Common myeloid progenitor, CD34-positive (primary cell): Measurements from ENCODE around the gene CD5L. TPM values are rescaled to one million over a fixed set of nuclear protein-coding genes. Genes with fewer than 3 reads are reported as not detected.

Experiments used
- CTCF ChIA-PET: fragments of 350-600 bp; sonication (Branson Sonifier 250); formaldehyde crosslinking; loops from one replicate; lab custom pipeline; 2021; ENCODE audit warnings: antibody characterized with exemption; lab: Charles Lee
- POLR2A ChIA-PET: fragments of 350-600 bp; sonication (Branson Sonifier 250); formaldehyde crosslinking; loops from one replicate; lab custom pipeline; 2021; ENCODE audit warnings: antibody characterized with exemption; lab: Charles Lee
- DNase-seq, 3 donors: peaks; one replicate each; pipeline versions ENCODE4 v3.0.0 to v3.0.0-alpha.2; 2013
- H3K27ac ChIP-seq, 2 experiments: 1 replicate in 1 of 2; 2 replicates in 1 of 2; pipeline ENCODE4 v1.7.0; 2013; ENCODE audit warnings: inconsistent platforms in 2 of 2, low read length in 2 of 2, mild to moderate bottlenecking in 2 of 2, low read depth in 1 of 2, moderate library complexity in 1 of 2; ENCODE audit not compliant: severe bottlenecking in 2 of 2, insufficient read depth in 1 of 2, poor library complexity in 1 of 2
- H3K27me3 ChIP-seq, 5 experiments: replicated peaks in 2 of 5; 1 replicate in 3 of 5; 2 replicates in 2 of 5; pipeline versions ENCODE4 v1.6.1 to v1.7.0; 2013; ENCODE audit warnings: low read length in 4 of 5, mild to moderate bottlenecking in 2 of 5, moderate library complexity in 2 of 5, inconsistent platforms in 1 of 5; ENCODE audit not compliant: insufficient read depth in 5 of 5, control insufficient read depth in 4 of 5
- H3K36me3 ChIP-seq, 4 experiments: 1 replicate in 2 of 4; 2 replicates in 2 of 4; pipeline versions ENCODE4 v1.6.1 to v1.7.0; 2013; ENCODE audit warnings: low read length in 3 of 4, control low read depth in 1 of 4, mild to moderate bottlenecking in 1 of 4; ENCODE audit not compliant: control insufficient read depth in 4 of 4, insufficient read depth in 4 of 4
- H3K4me1 ChIP-seq, 4 experiments: 1 replicate in 3 of 4; 2 replicates in 1 of 4; pipeline versions ENCODE4 v1.6.1 to v1.7.1; 2013; ENCODE audit warnings: low read length in 3 of 4, mild to moderate bottlenecking in 3 of 4, control low read depth in 1 of 4, inconsistent platforms in 1 of 4, moderate library complexity in 1 of 4; ENCODE audit not compliant: control insufficient read depth in 4 of 4, insufficient read depth in 4 of 4; ENCODE audit errors: control extremely low read depth in 1 of 4
- H3K4me3 ChIP-seq, 7 experiments: 1 replicate in 4 of 7; 2 replicates in 3 of 7; pipeline versions ENCODE4 v1.5.1 to v1.7.0; 2013; ENCODE audit warnings: mild to moderate bottlenecking in 7 of 7, low read length in 6 of 7, moderate library complexity in 6 of 7, inconsistent platforms in 2 of 7, low read depth in 2 of 7, control low read depth in 1 of 7; ENCODE audit not compliant: insufficient read depth in 4 of 7, control insufficient read depth in 1 of 7; ENCODE audit errors: extremely low read depth in 1 of 7
- H3K9me3 ChIP-seq, 5 experiments: 1 replicate in 4 of 5; 2 replicates in 1 of 5; pipeline versions ENCODE4 v1.6.1 to v1.7.1; 2013; ENCODE audit warnings: low read length in 4 of 5, mild to moderate bottlenecking in 2 of 5, inconsistent platforms in 1 of 5, low read depth in 1 of 5, moderate library complexity in 1 of 5; ENCODE audit not compliant: control insufficient read depth in 4 of 5, insufficient read depth in 2 of 5; ENCODE audit errors: control extremely low read depth in 1 of 5
- WGBS: methylation state at CpG from one replicate; pipeline ENCODE4 v1.1.5; 2013; ENCODE audit not compliant: insufficient coverage; 5-methylcytosine and 5-hydroxymethylcytosine counted together
- polyA plus RNA-seq: library from polyadenylated mRNA; unstranded; fragments of 120-200 nt; gene quantifications from one replicate; pipeline ENCODE4 v1.2.1, GENCODE V29; 2013

CD5L gene
- polyA plus RNA-seq, result not detected

DNA sequence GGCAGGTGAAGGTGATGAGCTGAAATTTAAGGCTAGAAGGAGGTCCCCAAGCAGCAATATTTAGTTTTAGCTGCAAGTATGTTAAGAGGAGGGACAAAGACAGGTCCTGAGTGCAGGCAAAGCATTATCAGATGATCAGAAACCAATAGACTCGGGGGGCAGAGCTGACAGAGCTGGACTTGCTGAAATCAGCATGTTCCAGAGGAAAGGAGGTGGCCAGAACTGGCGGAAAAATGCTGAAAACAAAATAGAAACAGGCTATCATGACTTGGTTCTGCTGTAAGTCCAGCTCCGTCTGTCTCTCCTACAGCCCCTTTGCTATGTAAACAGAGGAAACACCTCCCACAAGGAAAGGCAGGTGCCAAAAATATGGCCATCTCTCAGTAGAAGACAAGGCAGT is at the start of gene CD5L:
TSS of gene CD5L (minus strand) at position 101 of the 400 bp plus-strand sequence. CDS start 107 bp downstream, outside the sequence.
- no peaks in the 10 kb centered on the region for H3K27me3 ChIP-seq
- no peak for DNase-seq
- CTCF ChIA-PET, result no interaction called here
- H3K4me1 ChIP-seq, result peaks cover 4 to 27% (median 18%) of the 10 kb centered on the region in 4 experiments
- H3K9me3 ChIP-seq, result no peaks in the 10 kb centered on the region
- H3K36me3 ChIP-seq, result no peaks in the 10 kb centered on the region
- POLR2A ChIA-PET, result no interaction called here
- H3K27ac ChIP-seq, result no peak within 1 kb of the TSS
- no peak within 1 kb of the TSS for H3K4me3 ChIP-seq
- 100% methylated on average over 3 of the region's 3 CpGs for WGBS

DNA sequence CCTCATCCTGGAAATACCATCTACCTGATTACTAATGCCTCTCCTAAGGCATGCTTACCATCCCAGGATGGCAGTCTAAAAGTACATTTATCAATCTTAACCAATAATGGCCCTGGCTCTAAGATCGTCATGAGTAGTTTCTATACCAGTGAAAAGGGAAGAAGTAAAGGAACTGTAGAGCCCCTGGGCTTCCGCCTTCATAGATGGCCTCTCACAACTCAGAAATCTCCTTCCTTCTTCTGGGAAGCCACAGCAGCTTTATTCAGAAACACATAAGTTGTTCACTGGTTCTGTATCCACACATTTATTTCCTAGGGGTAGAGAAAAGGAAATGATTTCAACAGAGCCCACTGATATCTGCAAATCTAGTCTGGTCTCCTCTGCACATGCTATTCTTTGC is 41.0 kb upstream of the CD5L start:
- no peaks in the 10 kb centered on the region for H3K9me3 ChIP-seq
- ChIA-PET CTCF (no interaction called here), POLR2A (no interaction called here)
- H3K4me1 ChIP-seq, result peaks cover 0 to 7% (median 6%) of the 10 kb centered on the region in 4 experiments
- H3K4me3 ChIP-seq, result no peak overlapping the region
- H3K27ac ChIP-seq, result no peak overlapping the region
- no peaks in the 10 kb centered on the region for H3K36me3 ChIP-seq
- WGBS, result no CpG with 5 or more reads among the region's 2 CpGs
- DNase-seq, result peak in 2 of 3 donors; percentile 19 to 22
- H3K27me3 ChIP-seq, result no peaks in the 10 kb centered on the region

GRCh38 chr1:157880621-157881020 is 39.0 kb upstream of the CD5L start:
- no peak overlapping the region for H3K27ac ChIP-seq
- H3K27me3 ChIP-seq, result no peaks in the 10 kb centered on the region
- POLR2A ChIA-PET, result no interaction called here
- CTCF ChIA-PET, result interaction anchor here (0.9 to 1.7 kb wide), 5 partner anchors 15 to 300 kb away, joined by 3 read pairs; no protein-coding TSS in a partner anchor
- H3K36me3 ChIP-seq, result no peaks in the 10 kb centered on the region
- H3K9me3 ChIP-seq, result no peaks in the 10 kb centered on the region
- peaks cover 0 to 7% (median 6%) of the 10 kb centered on the region in 4 experiments for H3K4me1 ChIP-seq
- no peak overlapping the region for H3K4me3 ChIP-seq
- WGBS, result 75% methylated on average over 1 of the region's 4 CpGs
- no peak for DNase-seq

DNA sequence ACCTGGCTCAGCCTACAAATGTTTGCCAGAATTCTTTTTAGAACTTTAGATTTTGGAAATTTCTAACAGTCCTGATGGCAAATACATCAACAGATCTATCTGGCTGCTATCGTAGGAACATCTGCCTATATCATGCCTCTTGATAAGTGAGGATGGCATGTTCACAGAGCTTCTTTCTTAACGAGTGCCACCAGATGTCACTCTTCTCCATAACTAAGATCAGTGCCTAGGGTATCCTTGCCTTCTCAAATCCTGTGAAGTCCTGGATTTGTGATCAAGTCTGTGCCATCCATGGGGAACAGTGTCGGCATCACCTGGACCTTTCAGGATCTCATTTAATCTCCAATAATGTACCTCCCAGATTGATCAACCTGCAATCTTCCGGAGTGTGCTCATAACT is 36.5 kb upstream of the CD5L start:
- no peak overlapping the region for H3K4me3 ChIP-seq
- peak; percentile 40 to 61 (median 57) for DNase-seq
- no peaks in the 10 kb centered on the region for H3K9me3 ChIP-seq
- no peak overlapping the region for H3K27ac ChIP-seq
- WGBS, result 32% methylated on average over 3 of the region's 4 CpGs
- H3K27me3 ChIP-seq, result no peaks in the 10 kb centered on the region
- peaks cover 0 to 7% (median 6%) of the 10 kb centered on the region in 4 experiments for H3K4me1 ChIP-seq
- H3K36me3 ChIP-seq, result no peaks in the 10 kb centered on the region
- ChIA-PET POLR2A (no interaction called here), CTCF (interaction anchor here (0.9 to 4.6 kb wide), 6 partner anchors 21 to 247 kb away, joined by 3 to 18 read pairs (median 4); no protein-coding TSS in a partner anchor)

GRCh38 chr1:157870490-157870889 is 28.9 kb upstream of the CD5L start:
- Histone ChIP-seq H3K36me3 (no peaks in the 10 kb centered on the region), H3K27ac (no peak overlapping the region), H3K9me3 (no peaks in the 10 kb centered on the region), H3K4me1 (no peaks in the 10 kb centered on the region), H3K4me3 (no peak overlapping the region), H3K27me3 (no peaks in the 10 kb centered on the region)
- DNase-seq, result peak in 2 of 3 donors; percentile 33 to 36
- CTCF ChIA-PET, result no interaction called here
- POLR2A ChIA-PET, result no interaction called here

DNA sequence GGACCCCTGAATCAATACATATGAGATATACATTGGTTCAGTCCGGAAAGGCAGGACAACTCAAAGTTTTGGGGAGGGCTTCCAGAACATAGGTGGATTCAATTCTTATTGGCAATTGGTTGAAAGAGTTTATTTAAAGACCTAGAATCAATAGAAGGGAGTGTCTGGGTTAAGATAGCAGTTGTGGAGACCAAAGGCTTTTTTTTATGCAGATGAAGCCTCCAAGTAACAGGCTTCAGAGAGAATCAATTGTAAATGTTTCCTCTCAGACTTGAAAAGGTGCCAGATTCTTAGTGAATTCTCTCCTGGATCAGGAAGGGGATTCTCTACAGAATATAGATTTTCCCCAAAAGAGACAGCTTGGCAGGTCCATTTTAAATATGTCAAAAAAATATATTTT is 27.0 kb upstream of the CD5L start:
- H3K36me3 ChIP-seq, result no peaks in the 10 kb centered on the region
- H3K27me3 ChIP-seq, result no peaks in the 10 kb centered on the region
- H3K27ac ChIP-seq, result no peak overlapping the region
- 100% methylated on average over 1 of the region's 1 CpG for WGBS
- POLR2A ChIA-PET, result no interaction called here
- CTCF ChIA-PET, result no interaction called here
- no peaks in the 10 kb centered on the region for H3K4me1 ChIP-seq
- H3K4me3 ChIP-seq, result no peak overlapping the region
- H3K9me3 ChIP-seq, result no peaks in the 10 kb centered on the region
- DNase-seq, result no peak

DNA sequence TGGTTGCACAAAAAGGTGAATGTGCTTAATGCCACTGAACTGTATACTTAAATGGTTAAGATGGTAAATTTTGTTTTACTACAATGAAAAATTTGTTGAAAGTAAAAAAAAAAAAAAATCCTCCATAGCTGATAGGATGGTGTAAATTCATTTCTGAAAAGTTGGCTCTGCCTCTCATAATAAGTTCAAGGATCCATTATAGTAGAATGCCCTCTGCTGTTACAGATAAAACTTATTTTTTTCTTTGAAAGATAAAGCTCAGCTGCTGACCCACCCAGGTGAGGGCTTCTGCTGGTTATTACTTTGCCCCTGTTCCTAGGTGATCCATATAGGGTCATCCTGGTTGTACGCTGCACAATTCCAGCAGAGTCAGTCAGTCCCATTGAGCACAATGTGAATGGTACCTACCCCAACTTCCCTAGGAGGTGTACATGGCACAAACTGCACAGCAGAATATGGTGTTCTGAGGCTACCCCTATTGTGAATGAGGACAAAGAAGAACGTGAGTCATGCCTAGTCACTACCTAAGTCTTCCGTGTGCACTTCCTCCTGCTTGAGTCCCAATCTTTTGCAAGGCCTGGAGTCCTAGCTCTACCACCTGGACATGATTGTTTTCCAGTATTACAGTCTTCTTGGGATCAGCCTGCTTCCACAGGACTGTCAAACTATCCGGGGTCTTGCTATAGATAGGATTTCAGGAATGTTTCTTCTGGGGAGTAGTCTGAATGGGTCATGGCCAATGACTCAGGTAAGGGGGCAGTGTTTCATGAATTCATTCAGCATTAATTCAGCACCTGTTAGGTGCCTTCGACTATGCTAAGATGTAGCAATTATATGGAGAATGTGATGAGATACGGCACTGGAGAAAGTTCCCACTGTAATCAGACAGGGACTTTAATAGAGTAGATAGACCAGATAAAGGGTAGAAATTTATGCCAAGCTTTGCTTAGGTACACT is 20.8 kb upstream of the CD5L start:
- Histone ChIP-seq H3K9me3 (no peaks in the 10 kb centered on the region), H3K36me3 (no peaks in the 10 kb centered on the region), H3K4me1 (no peaks in the 10 kb centered on the region), H3K27me3 (no peaks in the 10 kb centered on the region), H3K27ac (no peak overlapping the region), H3K4me3 (no peak overlapping the region)
- CTCF ChIA-PET, result interaction anchor here (1.0 to 1.9 kb wide), 4 partner anchors 43 to 282 kb away, joined by 3 to 7 read pairs (median 4); partner anchors contain the start of gene FCRL1
- DNase-seq, result peak; percentile 7 to 61 (median 46)
- POLR2A ChIA-PET, result no interaction called here
- WGBS, result 65% methylated on average over 5 of the region's 6 CpGs
